ENCODE measurements around the gene CSAD.
A peak's percentile ranks its signal among the peaks of the same experiment; 100 is the strongest.
"Not testable (repeated sequence)": the region's sequence is repeated elsewhere in the genome, so short reads cannot be mapped to it uniquely, and the experiment has no call there.

Gene CSAD

DNA sequence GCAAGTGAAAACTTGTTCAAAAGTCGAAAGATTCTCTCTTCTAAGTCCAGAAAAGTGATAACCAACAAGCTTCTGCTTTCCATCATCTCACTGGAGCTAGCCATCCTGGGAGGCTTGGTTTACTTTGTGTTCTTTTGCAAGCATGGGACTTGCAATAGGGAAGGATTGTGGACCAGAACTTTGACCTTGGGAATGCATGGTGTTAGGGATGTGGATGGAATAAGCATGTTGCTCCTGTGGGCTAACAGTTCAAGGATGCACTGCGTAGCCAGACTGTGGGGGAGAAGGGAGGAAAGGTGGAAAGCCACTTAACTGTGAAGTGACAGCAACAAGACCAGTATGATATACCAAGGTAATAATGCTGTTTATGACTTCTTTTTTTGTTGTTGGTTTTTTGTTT is 48.9 kb downstream of the CSAD start:
- no peak for DNase-seq

GRCh38 chr12:53128780-53129569 is 51.8 kb downstream of the CSAD start:
- DNase-seq: no peak

DNA sequence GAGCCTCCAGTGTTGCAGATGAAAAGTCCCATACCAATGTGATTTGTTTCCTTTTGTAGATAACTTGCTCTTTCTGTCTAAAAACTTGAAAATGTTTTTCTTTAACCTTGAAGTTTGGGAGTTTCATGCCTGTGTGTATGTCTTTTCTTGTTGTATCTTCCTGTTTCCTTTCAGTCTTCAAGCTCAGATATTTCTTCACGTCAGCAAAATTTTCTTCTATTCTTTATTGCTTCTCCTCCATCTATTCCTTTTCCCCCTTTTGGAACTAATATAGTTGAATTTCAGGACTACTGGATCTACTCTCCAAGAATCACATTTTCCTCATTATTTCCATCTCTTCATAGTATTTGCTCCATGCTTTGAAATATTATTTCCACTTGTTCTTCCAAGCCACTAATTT is 53.6 kb downstream of the CSAD start:
- DNase-seq: no peak

GRCh38 chr12:53124352-53124723 is 56.4 kb downstream of the CSAD start:
- DNase-seq: no peak

- DNase-seq: no peak
These were observed 57.0 kb downstream of the CSAD start for GRCh38 chr12:53123578-53124351.

DNA sequence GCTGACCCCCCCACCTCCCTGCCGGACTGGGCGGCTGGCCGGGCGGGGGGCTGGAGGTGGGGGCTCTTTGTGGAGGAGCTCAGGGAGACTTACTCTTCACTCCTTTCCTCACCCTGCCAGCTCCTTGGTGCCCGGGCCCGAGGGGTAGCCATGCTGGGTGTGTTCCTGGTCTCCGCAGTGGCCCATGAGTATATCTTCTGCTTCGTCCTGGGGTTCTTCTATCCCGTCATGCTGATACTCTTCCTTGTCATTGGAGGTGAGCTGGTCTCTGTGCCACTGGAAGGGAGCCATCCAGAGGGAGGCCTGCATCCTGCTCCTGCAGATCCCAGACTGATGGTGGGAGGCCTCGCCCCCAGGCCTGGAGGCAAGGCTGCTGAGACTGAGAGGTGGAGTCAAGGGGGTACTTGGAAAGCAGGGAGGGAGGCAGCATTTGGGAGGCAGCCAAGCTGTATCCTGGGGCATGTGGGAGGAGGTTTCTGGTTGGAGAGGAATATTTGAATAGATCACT is 57.7 kb downstream of the CSAD start:
- no peak for DNase-seq

DNA sequence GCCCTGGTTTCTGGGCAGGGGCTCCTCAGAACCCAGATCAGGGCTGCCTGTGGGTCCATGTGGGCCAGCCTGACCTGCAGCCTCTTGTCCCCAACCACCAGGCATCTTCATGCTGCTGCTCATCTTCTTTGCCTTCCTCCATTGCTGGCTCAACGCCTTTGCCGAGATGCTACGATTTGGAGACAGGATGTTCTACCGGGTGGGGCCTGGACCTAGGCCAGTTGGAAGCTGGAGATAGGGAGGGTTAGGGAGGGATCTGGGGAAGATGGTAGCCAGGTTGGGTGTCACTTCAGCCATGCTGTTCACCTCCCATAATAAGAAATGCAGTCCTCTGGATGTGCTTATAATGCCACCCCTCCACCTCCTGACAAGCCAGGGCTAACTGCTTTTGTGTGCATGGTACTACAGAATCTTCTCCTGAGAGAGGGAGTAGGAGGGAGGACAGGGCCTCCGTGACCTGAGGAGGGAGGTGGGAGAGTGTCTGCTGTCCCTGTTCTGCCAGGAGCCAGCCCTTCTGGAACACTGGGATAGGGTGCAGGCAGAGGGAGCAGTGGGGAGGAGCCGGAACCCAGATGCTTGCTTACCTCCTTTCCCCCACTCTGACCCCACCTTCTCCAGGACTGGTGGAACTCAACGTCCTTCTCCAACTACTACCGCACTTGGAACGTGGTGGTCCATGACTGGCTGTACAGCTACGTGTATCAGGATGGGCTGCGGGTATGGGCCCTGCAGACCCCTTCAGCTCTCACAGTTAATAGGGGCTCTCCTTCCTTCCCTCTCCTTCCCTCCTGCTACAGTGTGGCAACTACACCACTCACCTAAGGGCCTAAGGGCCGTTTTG is 59.8 kb downstream of the CSAD start:
- DNase-seq: peak; percentile 20

DNA sequence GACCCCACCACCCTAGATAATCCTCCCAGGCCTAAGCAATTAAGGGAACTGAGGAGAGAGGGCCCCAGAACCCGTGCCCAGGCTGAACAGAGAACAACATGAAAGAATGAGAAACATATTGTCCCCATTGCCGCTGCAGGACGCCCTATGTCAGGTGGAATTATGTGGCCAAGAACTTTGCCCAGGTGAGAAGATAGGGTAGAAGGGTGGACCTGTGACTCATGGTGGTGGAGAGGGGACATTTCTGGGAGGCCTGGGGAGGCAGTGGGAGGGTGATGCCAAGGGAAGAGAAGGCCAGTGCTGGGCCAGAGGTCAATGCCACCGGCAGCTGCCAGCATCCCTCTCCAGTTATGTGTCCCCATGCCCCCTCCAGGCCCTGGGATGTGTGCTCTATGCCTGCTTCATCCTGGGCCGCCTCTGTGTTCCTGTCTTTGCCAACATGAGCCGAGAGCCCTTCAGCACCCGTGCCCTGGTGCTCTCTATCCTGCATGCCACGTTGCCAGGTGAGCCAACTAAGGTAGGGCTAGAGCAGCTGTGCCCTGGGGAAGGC is 61.9 kb downstream of the CSAD start:
- no peak for DNase-seq

- DNase-seq: no peak
These were observed 64.7 kb downstream of the CSAD start for GRCh38 chr12:53115891-53116648.

- DNase-seq: peak; percentile 13
These were observed 65.4 kb downstream of the CSAD start for GRCh38 chr12:53115112-53115890.

- DNase-seq: no peak
These were observed 66.8 kb downstream of the CSAD start for GRCh38 chr12:53113951-53114350.

DNA sequence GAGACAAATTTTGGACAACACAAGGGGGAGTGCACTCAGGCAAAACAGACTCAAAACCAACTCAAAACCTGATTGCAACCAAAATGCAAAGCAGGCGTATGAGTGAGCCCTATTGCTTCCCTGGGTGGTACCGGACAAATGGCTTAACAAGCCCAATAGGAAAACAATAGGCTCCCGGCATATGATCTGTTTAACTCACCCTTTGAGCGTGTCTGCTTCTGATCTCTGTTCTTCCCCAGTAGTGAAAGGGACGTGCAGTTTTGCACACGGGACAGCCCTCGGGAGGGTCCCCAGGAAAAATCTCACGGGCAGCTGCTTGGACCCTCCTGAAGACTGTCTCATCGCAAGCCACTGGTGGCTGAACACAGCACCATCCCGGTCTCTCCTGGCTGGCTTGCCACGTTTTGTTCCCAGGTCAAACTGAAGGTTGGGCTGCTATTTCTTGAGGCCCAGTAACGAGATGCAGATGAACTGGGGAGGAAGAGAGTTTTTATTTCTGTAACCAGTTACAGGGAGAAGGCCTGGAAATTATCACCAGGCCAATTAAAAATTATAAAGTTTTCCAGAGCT is 67.5 kb downstream of the CSAD start:
- no peak for DNase-seq

GRCh38 chr12:53112431-53112830 is 68.3 kb downstream of the CSAD start:
- not testable (repeated sequence) for DNase-seq
